ENCODE data around the gene FRS2. TPM values are rescaled to one million over a fixed set of nuclear protein-coding genes. Genes with fewer than 3 reads are reported as not detected.

The FRS2 gene
- total RNA-seq, 2 experiments from 2014 or later: 12.8 to 15.1 TPM

GRCh38 chr12:69513297-69513696, 43.1 kb downstream of the FRS2 start:
- no peak overlapping the region for H3K4me3 Mint-ChIP-seq
- CTCF ChIA-PET: interaction anchor here (1.2 kb wide), 1 partner anchor 43 kb away, joined by 3 read pairs; the partner anchor contains the start of gene FRS2
- H3K27ac Mint-ChIP-seq: no peak overlapping the region
- H3K9me3 Mint-ChIP-seq: no peaks in the 10 kb centered on the region
- POLR2A ChIA-PET: no interaction called here
- no peaks in the 10 kb centered on the region for H3K27me3 Mint-ChIP-seq
- H3K36me3 Mint-ChIP-seq (ENCODE audit: low read depth): no peaks in the 10 kb centered on the region
- peaks cover 12% of the 10 kb centered on the region for H3K4me1 Mint-ChIP-seq
- DNase-seq: no peak

DNA sequence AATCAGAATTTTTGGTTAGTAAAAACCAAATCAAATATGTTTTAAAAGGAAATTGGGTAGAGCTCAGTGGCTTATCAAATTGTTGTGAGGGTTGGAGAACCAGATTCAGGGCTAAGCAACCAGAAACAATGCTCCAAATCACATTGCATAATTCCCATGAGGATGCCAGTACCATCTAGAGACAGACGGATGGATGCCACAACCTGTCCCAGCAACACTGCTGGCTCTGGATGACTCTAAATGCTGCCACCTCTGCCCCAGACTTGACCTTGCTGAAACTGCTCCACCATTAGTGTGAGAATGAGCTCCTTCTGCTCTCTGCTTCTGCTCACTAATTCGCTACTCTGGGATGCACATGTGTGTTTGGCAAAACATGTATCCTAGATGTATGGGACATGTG, 43.9 kb downstream of the FRS2 start:
- POLR2A ChIA-PET: no interaction called here
- no peak for DNase-seq

GRCh38 chr12:69514845-69515244, 44.7 kb downstream of the FRS2 start:
- Mint-ChIP-seq H3K36me3 (ENCODE audit: low read depth) (peaks cover 4% of the 10 kb centered on the region), H3K27me3 (no peaks in the 10 kb centered on the region), H3K27ac (no peak overlapping the region), H3K4me1 (peaks cover 9% of the 10 kb centered on the region), H3K4me3 (no peak overlapping the region), H3K9me3 (peaks cover 4% of the 10 kb centered on the region)
- ChIA-PET POLR2A (interaction anchor here (0.7 kb wide), 1 partner anchor 20 kb away, joined by 3 read pairs; no protein-coding TSS in a partner anchor), CTCF (interaction anchor here (1.2 to 1.3 kb wide), 2 partner anchors 44 to 51 kb away, joined by 3 read pairs; partner anchors contain the start of gene FRS2)
- no peak for DNase-seq

More for the DNA sequence above, 43.9 kb downstream of the FRS2 start:
- Mint-ChIP-seq H3K9me3 (no peaks in the 10 kb centered on the region), H3K36me3 (ENCODE audit: low read depth) (no peaks in the 10 kb centered on the region), H3K4me3 (no peak overlapping the region), H3K27me3 (no peaks in the 10 kb centered on the region), H3K27ac (no peak overlapping the region), H3K4me1 (peaks cover 8% of the 10 kb centered on the region)
- CTCF ChIA-PET: interaction anchor here (1.2 to 1.3 kb wide), 2 partner anchors 43 to 52 kb away, joined by 3 read pairs; partner anchors contain the start of gene FRS2

- no peaks in the 10 kb centered on the region for H3K27me3 Mint-ChIP-seq
- peaks cover 7% of the 10 kb centered on the region for H3K9me3 Mint-ChIP-seq
- H3K36me3 Mint-ChIP-seq (ENCODE audit: low read depth): peaks cover 8% of the 10 kb centered on the region
- H3K4me1 Mint-ChIP-seq: peaks cover 10% of the 10 kb centered on the region
- H3K4me3 Mint-ChIP-seq: no peak overlapping the region
- no peak for DNase-seq
- no peak overlapping the region for H3K27ac Mint-ChIP-seq
- ChIA-PET POLR2A (interaction anchor here (0.7 kb wide), 1 partner anchor 19 kb away, joined by 3 read pairs; no protein-coding TSS in a partner anchor), CTCF (no interaction called here)
Observed at GRCh38 chr12:69515394-69515930, 45.3 kb downstream of the FRS2 start.

GRCh38 chr12:69516950-69517349, 46.8 kb downstream of the FRS2 start:
- Mint-ChIP-seq H3K4me3 (no peak overlapping the region), H3K4me1 (peaks cover 12% of the 10 kb centered on the region), H3K9me3 (peaks cover 18% of the 10 kb centered on the region), H3K27ac (no peak overlapping the region), H3K36me3 (ENCODE audit: low read depth) (peaks cover 16% of the 10 kb centered on the region), H3K27me3 (no peaks in the 10 kb centered on the region)
- ChIA-PET CTCF (no interaction called here), POLR2A (no interaction called here)
- no peak for DNase-seq

DNA sequence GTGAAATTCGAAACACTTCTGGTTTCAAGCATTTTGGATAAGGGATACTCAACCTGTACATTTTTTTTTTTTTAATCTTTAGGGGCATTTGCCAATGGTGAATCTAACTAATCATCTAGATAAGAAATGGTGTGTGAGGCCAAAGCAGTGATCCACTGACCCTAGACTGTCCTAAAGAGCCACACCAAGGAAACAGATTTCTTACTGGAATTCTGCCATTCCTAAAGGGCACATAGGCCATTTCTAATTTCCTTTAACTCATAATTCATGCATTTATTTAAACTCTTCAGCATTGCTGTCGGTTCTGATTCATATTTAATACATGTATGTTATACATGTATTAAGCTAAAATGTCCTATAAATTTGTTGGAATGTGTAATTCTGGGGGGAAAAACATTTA, 47.2 kb downstream of the FRS2 start:
- CTCF ChIA-PET: no interaction called here
- no peak overlapping the region for H3K4me3 Mint-ChIP-seq
- H3K9me3 Mint-ChIP-seq: peaks cover 22% of the 10 kb centered on the region

GRCh38 chr12:69519871-69520270, 49.7 kb downstream of the FRS2 start:
- H3K9me3 Mint-ChIP-seq: peaks cover 33% of the 10 kb centered on the region
- peaks cover 31% of the 10 kb centered on the region for H3K36me3 Mint-ChIP-seq (ENCODE audit: low read depth)
- peaks cover 9% of the 10 kb centered on the region for H3K4me1 Mint-ChIP-seq
- ChIA-PET POLR2A (no interaction called here), CTCF (no interaction called here)
- no peak overlapping the region for H3K27ac Mint-ChIP-seq
- H3K27me3 Mint-ChIP-seq: no peaks in the 10 kb centered on the region
- H3K4me3 Mint-ChIP-seq: no peak overlapping the region
- no peak for DNase-seq

More for the DNA sequence above, 47.2 kb downstream of the FRS2 start:
- no peak overlapping the region for H3K27ac Mint-ChIP-seq
- H3K4me1 Mint-ChIP-seq: peaks cover 12% of the 10 kb centered on the region
- POLR2A ChIA-PET: no interaction called here
- no peaks in the 10 kb centered on the region for H3K27me3 Mint-ChIP-seq
- H3K36me3 Mint-ChIP-seq (ENCODE audit: low read depth): peaks cover 20% of the 10 kb centered on the region
- no peak for DNase-seq

DNA sequence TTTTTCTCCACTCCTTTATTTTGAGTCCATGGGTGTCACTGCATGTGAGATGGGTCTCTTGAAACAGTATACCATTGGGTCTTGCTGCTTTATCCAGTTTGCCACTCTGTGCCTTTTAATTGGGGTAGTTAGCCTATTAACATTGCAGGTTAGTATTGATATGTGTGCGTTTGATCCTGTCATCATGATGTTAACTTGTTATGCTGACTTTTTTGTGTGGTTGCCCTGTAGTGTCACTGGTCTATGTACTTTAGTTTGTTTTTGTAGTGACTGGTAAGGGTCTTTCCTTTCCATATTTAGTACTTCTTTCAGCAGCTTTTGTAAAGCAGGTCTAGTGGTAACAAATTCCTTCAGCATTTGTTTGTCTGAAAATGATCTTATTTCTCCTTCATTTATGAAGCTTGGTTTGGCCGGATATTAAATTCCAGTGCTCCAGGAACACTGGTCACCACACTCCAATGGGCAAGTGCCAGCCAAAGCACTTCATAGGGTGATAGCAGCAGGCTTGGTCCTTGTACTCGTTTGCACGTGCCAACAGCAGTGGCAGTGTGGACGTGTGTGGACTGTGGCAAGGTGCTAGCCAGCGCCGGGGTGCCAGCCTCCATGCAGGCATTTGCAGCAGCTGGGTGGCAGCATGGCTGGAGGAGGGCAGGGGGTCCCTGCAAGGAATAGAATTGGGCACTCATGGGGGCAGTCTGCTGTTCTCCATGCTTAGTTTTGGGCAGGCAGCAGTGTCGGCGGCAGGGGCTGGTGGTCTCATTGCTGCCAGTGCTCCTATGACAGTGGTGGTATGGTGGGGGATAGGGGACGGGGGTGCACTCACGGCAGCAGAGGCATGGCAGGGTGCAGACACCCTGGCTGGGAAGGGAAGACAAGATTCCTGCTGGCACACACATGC, 53.5 kb downstream of the FRS2 start:
- H3K27ac Mint-ChIP-seq: no peak overlapping the region
- no peaks in the 10 kb centered on the region for H3K27me3 Mint-ChIP-seq
- H3K36me3 Mint-ChIP-seq (ENCODE audit: low read depth): peaks cover 31% of the 10 kb centered on the region
- H3K4me1 Mint-ChIP-seq: peaks cover 15% of the 10 kb centered on the region
- CTCF ChIA-PET: no interaction called here
- H3K4me3 Mint-ChIP-seq: no peak overlapping the region
- POLR2A ChIA-PET: no interaction called here
- H3K9me3 Mint-ChIP-seq: peaks cover 33% of the 10 kb centered on the region
- DNase-seq: no peak

GRCh38 chr12:69524331-69524630, 54.1 kb downstream of the FRS2 start:
- peaks cover 33% of the 10 kb centered on the region for H3K9me3 Mint-ChIP-seq
- ChIA-PET CTCF (no interaction called here), POLR2A (no interaction called here)
- peaks cover 19% of the 10 kb centered on the region for H3K4me1 Mint-ChIP-seq
- no peak overlapping the region for H3K4me3 Mint-ChIP-seq
- H3K36me3 Mint-ChIP-seq (ENCODE audit: low read depth): peaks cover 31% of the 10 kb centered on the region
- no peak overlapping the region for H3K27ac Mint-ChIP-seq
- DNase-seq: no peak
- no peaks in the 10 kb centered on the region for H3K27me3 Mint-ChIP-seq

- ChIA-PET CTCF (no interaction called here), POLR2A (no interaction called here)
- no peak for DNase-seq
- peaks cover 15% of the 10 kb centered on the region for H3K4me1 Mint-ChIP-seq
- H3K36me3 Mint-ChIP-seq (ENCODE audit: low read depth): peaks cover 26% of the 10 kb centered on the region
- H3K9me3 Mint-ChIP-seq: peaks cover 28% of the 10 kb centered on the region
- no peak overlapping the region for H3K27ac Mint-ChIP-seq
- H3K27me3 Mint-ChIP-seq: no peaks in the 10 kb centered on the region
- no peak overlapping the region for H3K4me3 Mint-ChIP-seq
Observed at GRCh38 chr12:69524755-69525469, 54.7 kb downstream of the FRS2 start.

- Mint-ChIP-seq H3K27ac (no peak overlapping the region), H3K9me3 (peaks cover 8% of the 10 kb centered on the region), H3K4me3 (no peak overlapping the region), H3K4me1 (peaks cover 12% of the 10 kb centered on the region), H3K36me3 (ENCODE audit: low read depth) (peaks cover 8% of the 10 kb centered on the region), H3K27me3 (no peaks in the 10 kb centered on the region)
- ChIA-PET POLR2A (no interaction called here), CTCF (no interaction called here)
- DNase-seq: no peak
Observed at GRCh38 chr12:69527506-69528272, 57.5 kb downstream of the FRS2 start.

DNA sequence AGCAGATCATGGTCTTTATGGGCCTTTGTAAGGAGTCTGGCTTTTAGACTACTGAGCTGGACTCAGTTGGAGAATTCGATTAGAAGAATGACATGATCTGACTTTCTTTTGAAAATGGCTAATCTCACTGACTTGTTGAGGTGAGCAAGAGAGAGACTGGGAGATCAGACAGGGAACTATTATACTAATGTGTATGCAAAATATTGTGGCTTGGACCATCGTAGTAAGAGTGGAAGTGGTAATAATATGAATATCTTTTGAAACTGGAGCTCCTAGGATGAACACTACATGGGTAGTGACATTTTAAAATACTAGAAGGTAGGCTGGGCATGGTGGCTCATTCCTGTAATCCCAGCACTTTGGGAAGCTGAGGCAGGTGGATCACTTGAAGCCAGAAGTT, 58.8 kb downstream of the FRS2 start:
- no peak for DNase-seq
- H3K9me3 Mint-ChIP-seq: no peaks in the 10 kb centered on the region
- H3K27ac Mint-ChIP-seq: no peak overlapping the region
- H3K27me3 Mint-ChIP-seq: no peaks in the 10 kb centered on the region
- POLR2A ChIA-PET: no interaction called here
- peaks cover 9% of the 10 kb centered on the region for H3K36me3 Mint-ChIP-seq (ENCODE audit: low read depth)
- peaks cover 15% of the 10 kb centered on the region for H3K4me1 Mint-ChIP-seq
- CTCF ChIA-PET: no interaction called here
- no peak overlapping the region for H3K4me3 Mint-ChIP-seq

DNA sequence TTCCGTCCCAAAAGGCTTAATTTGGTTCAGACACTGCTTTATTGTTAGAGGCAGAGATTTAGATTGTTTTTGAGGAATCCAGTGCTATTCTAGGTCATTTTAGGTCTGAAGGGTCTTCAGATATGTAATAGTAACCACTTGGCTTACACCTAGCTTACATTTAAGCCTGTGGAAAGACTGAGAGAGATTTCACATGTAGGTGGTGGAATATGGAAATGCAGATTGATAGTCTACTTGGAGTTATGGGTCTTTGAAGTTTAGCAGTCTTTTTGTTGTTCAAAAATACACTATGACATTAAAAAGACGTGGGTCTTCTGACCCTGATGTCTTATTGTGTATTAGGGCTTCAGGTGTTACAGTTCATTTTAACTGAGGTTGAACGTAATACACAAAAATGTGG, 63.7 kb downstream of the FRS2 start:
- CTCF ChIA-PET: interaction anchor here (1.3 kb wide), 1 partner anchor 37 kb away, joined by 3 read pairs; no protein-coding TSS in a partner anchor
- Mint-ChIP-seq H3K27ac (no peak overlapping the region), H3K27me3 (no peaks in the 10 kb centered on the region), H3K9me3 (no peaks in the 10 kb centered on the region), H3K4me3 (no peak overlapping the region), H3K4me1 (peaks cover 18% of the 10 kb centered on the region), H3K36me3 (ENCODE audit: low read depth) (peaks cover 17% of the 10 kb centered on the region)
- POLR2A ChIA-PET: interaction anchor here (1.0 to 1.1 kb wide), 2 partner anchors 19 to 29 kb away, joined by 3 to 4 read pairs; no protein-coding TSS in a partner anchor
- no peak for DNase-seq

Data from activated CD4-positive, alpha-beta memory T cell treated with anti-CD3 and anti-CD28 coated beads, Interleukin-2, amount 10 ng/mL, durations not matched to agents 7 days and 5 days (primary cell).